ENCODE data around the gene METTL8. TPM values are rescaled to one million over a fixed set of nuclear protein-coding genes. Genes with fewer than 3 reads are reported as not detected.

METTL8 gene
- total and polyA plus RNA-seq, 2 of the 13 experiments (the other 11 are each of a cell fraction or from before 2014, with no cell fraction given), result 18.6 to 68.2 TPM

GRCh38 chr2:171330155-171330956 is 103.4 kb downstream of the METTL8 start:
- DNase-seq (ENCODE audit: low spot score) (no peak), FAIRE-seq (no peak), ATAC-seq (no peak)
- H3K36me3 ChIP-seq (replicated peaks in 1 of 2; ENCODE audit: control insufficient read depth in 1 of 2, insufficient read depth in 2 of 2, low read length in 2 of 2), result 0 out of 5 replicates have a peak, but pooled peaks cover 1 to 5% of the 10 kb centered on the region in 2 experiments
- no peak overlapping the region for H3K27ac ChIP-seq (ENCODE audit: extremely low read length, insufficient read depth, low read length)
- H3K4me2 ChIP-seq (ENCODE audit: low read depth, low read length), result no peak overlapping the region
- H3K9ac ChIP-seq (ENCODE audit: insufficient read depth, low read depth, low read length), result no peak overlapping the region
- in situ Hi-C loops (cut with HindIII; ENCODE audit: extremely low pct_ligation_motif_present, low pct_unique_long_range_greater_than_20kb), result no loop called here
- no peaks in the 10 kb centered on the region for H3K27me3 ChIP-seq (ENCODE audit: control insufficient read depth in 1 of 2, insufficient read depth in 2 of 2, low read length in 2 of 2)
- POLR2A ChIA-PET, result no interaction called here
- TF ChIP-seq HIC2 (CRISPR knock-in tag; IDR thresholded peaks at IDR 0.05; ENCODE audit: low read depth) (no peak), ZNF432 (CRISPR knock-in tag; IDR thresholded peaks at IDR 0.05; ENCODE audit: borderline replicate concordance) (no peak), ZMYM3 (CRISPR knock-in tag; IDR thresholded peaks at IDR 0.05) (no peak)
- H3K4me1 ChIP-seq (ENCODE audit: insufficient read depth, low read length), result no peaks in the 10 kb centered on the region
- 95% methylated on average over 5 of the region's 5 CpGs for WGBS (ENCODE audit: low lambda C conversion rate)
- no peak overlapping the region for H2AFZ ChIP-seq (ENCODE audit: low read length)
- intact Hi-C loops (cut with micrococcal nuclease; ENCODE audit: unreplicated experiment), result no loop called here
- no peak overlapping the region for H3K4me3 ChIP-seq (replicated peaks in 1 of 3; ENCODE audit: insufficient read depth in 1 of 3, low read depth in 2 of 3, low read length in 3 of 3)
- no peaks in the 10 kb centered on the region for H3K9me3 ChIP-seq (ENCODE audit: low read length)
- BruUV-seq (replicated peaks), result no TSS peak
- no peaks in the 10 kb centered on the region for H3K79me2 ChIP-seq (ENCODE audit: insufficient read depth, low read length)
- CTCF ChIA-PET (ENCODE audit: low intra/inter-chr PET ratio, low total read pairs), result no interaction called here
- no peaks in the 10 kb centered on the region for H4K20me1 ChIP-seq (ENCODE audit: insufficient read depth, low read length)

- Histone ChIP-seq H3K27me3 (ENCODE audit: control insufficient read depth in 1 of 2, insufficient read depth in 2 of 2, low read length in 2 of 2) (no peaks in the 10 kb centered on the region), H3K4me2 (ENCODE audit: low read depth, low read length) (no peak overlapping the region), H3K4me1 (ENCODE audit: insufficient read depth, low read length) (peaks cover 13% of the 10 kb centered on the region), H3K79me2 (ENCODE audit: insufficient read depth, low read length) (no peaks in the 10 kb centered on the region), H3K36me3 (replicated peaks in 1 of 2; ENCODE audit: control insufficient read depth in 1 of 2, insufficient read depth in 2 of 2, low read length in 2 of 2) (peaks cover 2 to 3% of the 10 kb centered on the region in 2 experiments; a peak in 3 of 5 replicates), H3K9me3 (ENCODE audit: low read length) (no peaks in the 10 kb centered on the region), H3K4me3 (replicated peaks in 1 of 3; ENCODE audit: insufficient read depth in 1 of 3, low read depth in 2 of 3, low read length in 3 of 3) (no peak overlapping the region), H3K27ac (ENCODE audit: extremely low read length, insufficient read depth, low read length) (no peak overlapping the region), H3K9ac (ENCODE audit: insufficient read depth, low read depth, low read length) (no peak overlapping the region), H4K20me1 (ENCODE audit: insufficient read depth, low read length) (no peaks in the 10 kb centered on the region), H2AFZ (ENCODE audit: low read length) (no peak overlapping the region)
- TF ChIP-seq CREM (IDR thresholded peaks at IDR 0.05) (no peak), CREM (CRISPR knock-in tag; IDR thresholded peaks at IDR 0.05) (no peak), ARNT (IDR thresholded peaks at IDR 0.05) (no peak), ZNF180 (CRISPR knock-in tag; IDR thresholded peaks at IDR 0.05; ENCODE audit: borderline replicate concordance, low read depth) (no peak)
- no peak for ATAC-seq
- ChIA-PET POLR2A (interaction anchor here (0.5 kb wide), 1 partner anchor 11 kb away, joined by 3 read pairs; no protein-coding TSS in a partner anchor), CTCF (ENCODE audit: low intra/inter-chr PET ratio, low total read pairs) (no interaction called here)
- in situ Hi-C loops (cut with HindIII; ENCODE audit: extremely low pct_ligation_motif_present, low pct_unique_long_range_greater_than_20kb) (no loop called here), intact Hi-C loops (cut with micrococcal nuclease; ENCODE audit: unreplicated experiment) (no loop called here)
- DNase-seq (ENCODE audit: low spot score), result no peak
- WGBS (ENCODE audit: low lambda C conversion rate), result 97% methylated on average over 4 of the region's 4 CpGs
- no TSS peak for BruUV-seq (replicated peaks)
- no peak for FAIRE-seq
Measured at GRCh38 chr2:171327043-171327496, 106.7 kb downstream of the METTL8 start.

Data from HepG2 (cell line).